IPS-15b (cell line): ENCODE results near the gene ARHGEF12.

Experiments used
- H3K27me3 ChIP-seq: one replicate; pipeline ENCODE4 v1.6.1; 2013; ENCODE audit warnings: low read length; ENCODE audit not compliant: control insufficient read depth, insufficient read depth
- H3K36me3 ChIP-seq: one replicate; pipeline ENCODE4 v1.6.1; 2013; ENCODE audit warnings: low read length; ENCODE audit not compliant: control insufficient read depth, insufficient read depth
- H3K4me1 ChIP-seq: one replicate; pipeline ENCODE4 v1.6.1; 2013; ENCODE audit warnings: mild to moderate bottlenecking, low read length; ENCODE audit not compliant: control insufficient read depth, insufficient read depth
- H3K4me3 ChIP-seq: one replicate; pipeline ENCODE4 v1.5.1; 2013; ENCODE audit warnings: low read depth, low read length
- H3K9ac ChIP-seq: one replicate; pipeline ENCODE4 v1.6.1; 2013; ENCODE audit warnings: low read depth, mild to moderate bottlenecking, low read length
- H3K9me3 ChIP-seq: one replicate; pipeline ENCODE4 v1.6.1; 2013; ENCODE audit warnings: mild to moderate bottlenecking, low read length; ENCODE audit not compliant: control insufficient read depth, insufficient read depth

The ARHGEF12 gene

GRCh38 chr11:120335908-120336640 lies at the start of gene ARHGEF12:
TSS of gene ARHGEF12 (plus strand) at chr11:120336413. CDS start at chr11:120337244, 831 bp downstream.
- H3K36me3 ChIP-seq: no peaks in the 10 kb centered on the region
- H3K4me1 ChIP-seq: peaks cover 8% of the 10 kb centered on the region
- peak within 1 kb of the TSS; percentile 80 for H3K9ac ChIP-seq
- no peaks in the 10 kb centered on the region for H3K9me3 ChIP-seq
- no peaks in the 10 kb centered on the region for H3K27me3 ChIP-seq
- peak within 1 kb of the TSS; percentile 96 for H3K4me3 ChIP-seq

GRCh38 chr11:120288021-120288420 lies 48.2 kb upstream of the ARHGEF12 start:
- Histone ChIP-seq H3K9ac (no peak overlapping the region), H3K27me3 (no peaks in the 10 kb centered on the region), H3K4me3 (no peak overlapping the region), H3K9me3 (no peaks in the 10 kb centered on the region), H3K4me1 (no peaks in the 10 kb centered on the region), H3K36me3 (no peaks in the 10 kb centered on the region)

- no peak overlapping the region for H3K4me3 ChIP-seq
- H3K27me3 ChIP-seq: no peaks in the 10 kb centered on the region
- no peaks in the 10 kb centered on the region for H3K36me3 ChIP-seq
- H3K9me3 ChIP-seq: no peaks in the 10 kb centered on the region
- H3K4me1 ChIP-seq: no peaks in the 10 kb centered on the region
- no peak overlapping the region for H3K9ac ChIP-seq
Measured at GRCh38 chr11:120289426-120289825, 46.8 kb upstream of the ARHGEF12 start.

GRCh38 chr11:120290956-120291355 lies 45.3 kb upstream of the ARHGEF12 start:
- no peaks in the 10 kb centered on the region for H3K9me3 ChIP-seq
- H3K4me1 ChIP-seq: no peaks in the 10 kb centered on the region
- H3K36me3 ChIP-seq: no peaks in the 10 kb centered on the region
- no peak overlapping the region for H3K4me3 ChIP-seq
- no peaks in the 10 kb centered on the region for H3K27me3 ChIP-seq
- H3K9ac ChIP-seq: no peak overlapping the region

- H3K9me3 ChIP-seq: no peaks in the 10 kb centered on the region
- H3K4me3 ChIP-seq: no peak overlapping the region
- no peaks in the 10 kb centered on the region for H3K36me3 ChIP-seq
- no peaks in the 10 kb centered on the region for H3K27me3 ChIP-seq
- no peak overlapping the region for H3K9ac ChIP-seq
- no peaks in the 10 kb centered on the region for H3K4me1 ChIP-seq
Measured at GRCh38 chr11:120293038-120293800, 43.0 kb upstream of the ARHGEF12 start.

- Histone ChIP-seq H3K36me3 (no peaks in the 10 kb centered on the region), H3K4me1 (no peaks in the 10 kb centered on the region), H3K4me3 (no peak overlapping the region), H3K9me3 (no peaks in the 10 kb centered on the region), H3K27me3 (no peaks in the 10 kb centered on the region), H3K9ac (no peak overlapping the region)
Measured at GRCh38 chr11:120294096-120294495, 42.1 kb upstream of the ARHGEF12 start.

GRCh38 chr11:120295099-120295498 lies 41.1 kb upstream of the ARHGEF12 start:
- no peak overlapping the region for H3K4me3 ChIP-seq
- no peaks in the 10 kb centered on the region for H3K27me3 ChIP-seq
- H3K9ac ChIP-seq: no peak overlapping the region
- H3K4me1 ChIP-seq: no peaks in the 10 kb centered on the region
- no peaks in the 10 kb centered on the region for H3K36me3 ChIP-seq
- H3K9me3 ChIP-seq: no peaks in the 10 kb centered on the region

- no peaks in the 10 kb centered on the region for H3K27me3 ChIP-seq
- no peaks in the 10 kb centered on the region for H3K9me3 ChIP-seq
- H3K4me3 ChIP-seq: no peak overlapping the region
- no peaks in the 10 kb centered on the region for H3K36me3 ChIP-seq
- no peak overlapping the region for H3K9ac ChIP-seq
- H3K4me1 ChIP-seq: no peaks in the 10 kb centered on the region
Measured at GRCh38 chr11:120296554-120296953, 39.7 kb upstream of the ARHGEF12 start.

GRCh38 chr11:120298461-120298860 lies 37.8 kb upstream of the ARHGEF12 start:
- no peaks in the 10 kb centered on the region for H3K4me1 ChIP-seq
- H3K36me3 ChIP-seq: no peaks in the 10 kb centered on the region
- no peaks in the 10 kb centered on the region for H3K9me3 ChIP-seq
- H3K9ac ChIP-seq: peak overlapping the region; percentile 47
- H3K27me3 ChIP-seq: no peaks in the 10 kb centered on the region
- H3K4me3 ChIP-seq: no peak overlapping the region

GRCh38 chr11:120302001-120302805 lies 34.0 kb upstream of the ARHGEF12 start:
- H3K9me3 ChIP-seq: no peaks in the 10 kb centered on the region
- no peaks in the 10 kb centered on the region for H3K36me3 ChIP-seq
- H3K4me3 ChIP-seq: no peak overlapping the region
- peaks cover 13% of the 10 kb centered on the region for H3K4me1 ChIP-seq
- no peaks in the 10 kb centered on the region for H3K27me3 ChIP-seq
- H3K9ac ChIP-seq: no peak overlapping the region

- H3K36me3 ChIP-seq: no peaks in the 10 kb centered on the region
Measured at GRCh38 chr11:120303004-120303637, 33.1 kb upstream of the ARHGEF12 start.

More at GRCh38 chr11:120303004-120303637, 33.1 kb upstream of the ARHGEF12 start:
- no peaks in the 10 kb centered on the region for H3K27me3 ChIP-seq
- no peak overlapping the region for H3K9ac ChIP-seq
- H3K4me1 ChIP-seq: peaks cover 15% of the 10 kb centered on the region
- H3K9me3 ChIP-seq: no peaks in the 10 kb centered on the region
- no peak overlapping the region for H3K4me3 ChIP-seq
